ENCODE data around the gene STAG1.
"Not testable (repeated sequence)": the region's sequence is repeated elsewhere in the genome, so short reads cannot be mapped to it uniquely, and the experiment has no call there.

STAG1 gene

DNA sequence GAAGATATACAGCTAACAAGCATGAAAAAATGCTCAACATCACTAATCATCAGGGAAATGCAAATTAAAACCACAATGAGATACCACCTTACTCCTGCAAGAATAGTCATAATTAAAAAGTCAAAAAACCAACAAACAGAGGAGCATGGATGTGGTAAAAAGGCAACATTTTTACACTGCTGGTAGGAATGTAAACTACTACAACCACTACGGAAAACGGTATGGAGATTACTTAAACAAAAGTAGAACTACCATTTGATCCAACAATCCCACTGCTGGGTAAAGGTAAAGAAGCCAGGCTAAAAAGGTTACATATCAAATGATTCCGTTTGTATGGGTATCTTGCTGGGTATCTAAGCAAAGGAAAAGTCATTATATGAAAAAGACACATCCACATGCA is 53.8 kb downstream of the STAG1 start:
- DNase-seq: no peak

DNA sequence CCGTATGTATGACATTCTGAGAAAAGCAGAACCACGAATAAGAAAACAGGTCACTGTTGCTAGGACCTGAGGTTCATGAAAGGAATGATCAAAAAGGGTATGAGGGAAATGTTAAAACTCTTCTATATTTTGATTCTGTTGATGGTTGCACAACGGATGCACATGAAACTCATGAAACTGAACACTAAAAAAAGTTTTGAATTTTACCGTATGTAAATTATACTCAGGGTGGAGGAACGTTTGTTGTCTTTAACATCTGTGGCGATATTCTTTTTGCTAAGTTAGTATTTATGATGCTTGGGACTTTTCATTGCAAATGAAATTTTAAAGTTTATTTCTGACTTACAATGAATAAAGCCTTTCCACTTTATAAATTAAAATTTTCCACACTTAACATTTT is 55.4 kb downstream of the STAG1 start:
- no peak for DNase-seq

DNA sequence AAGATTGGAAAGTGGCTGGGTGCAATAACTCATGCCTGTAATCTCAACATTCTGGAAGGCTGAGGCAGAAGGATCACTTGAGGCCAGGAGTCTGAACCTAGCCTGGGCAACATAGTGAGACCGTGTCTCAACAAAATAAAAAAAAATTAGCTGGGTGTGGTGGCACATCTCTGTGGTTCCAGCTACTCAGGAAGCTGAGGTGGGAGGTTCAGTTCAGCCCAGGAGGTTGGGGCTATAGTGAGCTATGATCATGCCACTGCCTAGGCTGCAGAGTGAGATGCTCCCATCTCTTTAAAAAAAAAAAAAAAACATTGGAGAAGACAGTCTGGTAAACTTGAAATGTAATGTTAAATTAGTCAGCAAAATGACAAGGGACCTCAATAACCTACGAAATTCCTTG is 57.9 kb downstream of the STAG1 start:
- DNase-seq: no peak

DNA sequence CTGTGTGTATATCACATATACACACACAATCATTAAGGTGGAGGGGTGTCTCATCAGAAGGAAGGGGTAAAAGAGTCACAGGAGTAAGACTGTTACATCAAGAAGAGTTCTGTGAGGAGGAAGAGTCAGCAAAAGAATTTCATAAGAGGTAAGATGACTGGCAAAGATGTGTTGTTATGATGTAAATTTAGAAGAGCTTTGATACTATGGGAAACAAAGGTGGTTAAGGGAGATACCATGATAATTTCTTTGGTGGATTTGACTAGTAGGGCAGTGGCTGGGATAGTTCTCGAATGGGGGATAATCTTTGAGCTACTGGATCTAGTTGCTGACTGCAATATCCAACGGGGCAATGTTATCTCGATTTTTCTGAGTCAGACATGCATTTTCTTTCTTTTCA is 61.6 kb downstream of the STAG1 start:
- DNase-seq: no peak

DNA sequence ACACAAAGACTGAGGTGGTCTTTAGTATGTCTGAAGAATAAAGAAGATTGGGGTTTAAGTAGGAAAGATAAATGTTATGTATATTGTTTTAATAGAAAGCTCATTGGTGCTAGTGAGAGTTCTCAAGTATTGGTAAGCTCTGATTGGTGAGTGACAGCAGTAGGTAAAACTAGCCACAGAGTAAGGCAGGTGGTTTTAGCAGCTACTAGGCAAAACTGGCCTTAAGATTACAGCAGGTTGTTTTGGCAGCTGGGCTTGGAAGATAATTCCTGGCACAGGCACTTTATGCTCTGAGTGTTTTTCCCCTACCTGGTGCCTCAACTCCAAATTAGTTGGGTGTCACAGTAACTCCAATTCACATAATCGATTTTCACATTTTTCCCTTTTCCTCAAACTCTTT is 66.3 kb downstream of the STAG1 start:
- DNase-seq: no peak

DNA sequence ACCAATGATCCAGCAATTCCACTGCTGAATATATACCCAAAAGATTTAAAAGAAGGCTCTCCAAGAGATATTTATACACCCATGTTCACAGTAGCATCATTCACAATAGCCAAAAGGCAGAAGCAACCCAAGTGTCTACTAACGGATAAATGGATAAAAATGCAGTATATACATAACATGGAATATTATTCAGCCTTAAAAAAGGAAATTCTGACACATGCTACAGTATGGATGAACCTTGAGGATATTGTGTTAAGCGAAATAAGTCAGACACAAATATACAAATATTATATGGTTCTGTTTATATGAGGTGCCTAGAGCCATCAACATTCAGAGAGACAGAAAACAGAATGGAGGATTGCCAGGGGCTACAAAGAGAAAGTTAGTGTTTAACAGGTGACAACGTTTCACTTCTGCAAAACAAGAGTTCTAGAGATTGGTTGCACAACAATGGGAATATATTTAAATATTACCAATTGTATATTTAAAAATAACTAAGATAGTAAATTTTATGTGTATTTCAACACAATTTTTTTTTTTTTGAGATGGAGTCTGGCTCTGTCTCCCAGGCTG is 69.4 kb downstream of the STAG1 start:
- no peak for DNase-seq

DNA sequence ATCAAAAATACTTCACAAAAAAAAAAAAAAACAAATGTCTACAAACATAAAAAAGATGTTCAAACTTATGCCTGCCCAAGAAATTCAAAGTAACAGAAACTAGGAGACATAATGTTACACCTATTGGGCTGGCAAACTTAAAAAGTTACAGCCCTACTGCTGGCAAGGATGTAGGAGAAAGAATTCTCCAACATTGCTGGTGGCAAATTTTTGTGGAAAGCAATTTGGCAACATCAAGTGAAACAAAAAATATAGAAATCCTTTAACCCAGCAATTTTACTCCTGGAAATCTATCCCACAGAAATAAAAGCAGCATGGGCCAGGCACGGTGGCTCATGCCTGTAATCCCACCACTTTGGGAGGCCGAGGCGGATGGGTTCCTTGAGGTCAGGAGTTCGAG is 73.2 kb downstream of the STAG1 start:
- no peak for DNase-seq

DNA sequence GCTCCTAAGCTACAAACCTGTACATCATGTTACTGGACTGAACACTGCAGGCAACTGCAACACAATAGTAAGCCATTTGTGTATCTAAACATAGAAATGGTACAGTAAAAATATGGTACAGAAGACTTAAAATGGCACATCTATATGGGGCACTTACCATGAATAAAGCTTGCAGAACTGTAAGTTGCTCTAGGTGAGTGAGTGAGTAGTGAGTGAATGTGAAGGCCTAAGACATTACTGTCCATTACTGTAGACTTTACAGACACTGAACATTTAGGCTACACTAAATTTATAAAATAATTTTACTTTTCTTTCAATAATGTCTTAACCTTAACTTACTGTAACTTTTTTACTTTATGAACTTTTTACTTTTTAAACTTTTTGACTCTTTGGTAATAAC is 76.2 kb downstream of the STAG1 start:
- no peak for DNase-seq

DNA sequence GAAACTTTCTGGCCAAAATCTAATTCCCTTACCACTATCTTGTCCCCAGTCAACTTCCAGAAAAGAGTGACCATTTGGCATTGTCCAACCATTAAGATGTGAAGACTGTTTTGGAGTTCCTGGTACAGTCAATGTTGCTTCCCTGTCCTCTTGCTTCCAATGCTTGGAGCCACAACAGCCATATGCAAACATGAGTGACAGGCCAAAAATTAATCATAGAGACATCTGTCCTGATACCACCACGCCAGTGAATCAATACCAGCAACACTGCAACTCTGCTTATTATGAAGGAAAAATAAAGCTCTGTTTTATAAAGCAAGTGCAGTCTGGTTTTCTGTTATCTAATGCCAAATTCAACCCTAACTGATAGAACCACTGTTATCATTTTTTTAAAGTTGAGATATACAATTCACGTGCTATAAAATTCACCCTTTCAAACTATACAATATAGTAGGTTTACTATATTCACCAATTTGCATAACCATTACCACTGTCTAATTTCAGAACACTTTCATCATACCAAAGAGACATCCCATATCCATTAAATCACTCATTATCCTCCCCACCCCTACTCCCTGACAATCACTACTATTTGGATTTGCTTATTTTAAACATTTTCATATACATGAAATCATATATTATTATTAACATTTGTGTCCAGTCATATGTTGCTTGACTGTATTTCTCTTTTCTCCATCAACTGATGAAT is 76.9 kb downstream of the STAG1 start:
- no peak for DNase-seq

DNA sequence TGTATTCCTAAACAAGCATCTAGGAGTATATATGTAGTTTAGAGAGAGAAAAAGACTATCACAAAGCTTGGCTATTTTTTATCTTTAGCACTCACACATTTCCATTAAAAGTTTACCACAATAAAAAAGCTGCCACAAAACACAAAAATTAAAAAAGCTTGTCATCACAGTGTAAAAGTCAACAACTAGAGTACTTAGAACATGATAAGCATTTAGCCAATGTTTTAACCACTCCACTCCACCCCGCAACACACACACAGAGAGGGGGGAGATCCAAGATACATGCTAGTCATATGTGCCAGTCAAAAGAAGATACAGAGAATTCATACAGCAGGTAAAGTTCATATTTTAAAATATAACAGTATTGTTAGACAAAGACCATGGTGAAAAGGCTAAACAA is 79.7 kb downstream of the STAG1 start:
- no peak for DNase-seq

DNA sequence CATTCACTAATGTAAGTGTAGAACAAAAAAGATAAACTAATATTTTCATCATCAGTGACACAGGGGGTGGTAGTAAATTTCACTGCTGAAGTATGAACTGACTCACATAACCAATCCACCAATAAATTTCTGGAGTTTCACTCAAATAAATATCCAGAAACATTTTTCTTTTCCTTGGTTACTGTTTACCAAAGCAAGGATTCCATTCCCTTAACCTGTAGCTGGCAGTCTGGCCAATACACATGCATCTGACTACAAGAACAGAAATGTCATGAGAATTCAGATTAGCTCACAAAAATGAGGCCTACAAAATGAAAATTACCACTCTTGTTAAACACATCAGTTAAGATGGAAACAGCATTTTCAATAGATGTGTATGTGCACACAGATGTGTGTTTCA is 80.3 kb downstream of the STAG1 start:
- DNase-seq: no peak

DNA sequence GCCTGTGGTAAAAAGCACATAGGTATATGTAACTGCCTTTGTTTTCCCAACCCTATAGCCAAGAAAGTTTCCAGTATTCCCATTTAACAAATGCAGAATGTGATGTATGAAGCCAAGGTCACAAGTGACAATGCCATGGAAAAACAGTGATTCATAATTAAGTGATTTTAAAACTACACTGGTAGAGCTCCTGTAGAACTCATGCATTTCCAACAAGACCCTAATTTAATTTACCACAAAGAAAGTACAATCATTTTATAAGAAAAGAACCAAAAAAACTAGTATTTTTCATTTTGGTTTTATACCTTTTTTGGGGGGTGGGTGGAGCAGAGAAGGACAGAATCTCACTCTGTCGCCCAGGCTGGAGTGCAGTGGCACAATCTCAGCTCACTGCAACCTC is 82.0 kb downstream of the STAG1 start:
- DNase-seq: no peak

DNA sequence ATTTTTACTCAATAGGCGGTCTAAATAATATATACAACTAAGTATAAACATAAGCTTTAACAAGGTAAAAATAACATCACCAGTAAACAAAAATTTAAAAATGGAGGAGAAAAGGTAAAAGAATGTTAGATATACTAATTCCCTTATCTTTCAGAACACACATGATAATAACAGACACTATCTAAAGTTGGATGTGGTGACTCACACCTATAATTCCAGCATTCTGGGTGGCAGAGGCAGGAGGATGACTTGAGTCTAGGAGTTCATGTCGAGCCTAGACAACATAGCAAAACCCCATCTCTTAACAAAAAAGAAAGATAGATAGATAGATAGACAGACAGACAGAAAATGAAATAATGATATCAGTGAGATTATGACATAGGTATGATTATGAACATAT is 85.1 kb downstream of the STAG1 start:
- DNase-seq: no peak

DNA sequence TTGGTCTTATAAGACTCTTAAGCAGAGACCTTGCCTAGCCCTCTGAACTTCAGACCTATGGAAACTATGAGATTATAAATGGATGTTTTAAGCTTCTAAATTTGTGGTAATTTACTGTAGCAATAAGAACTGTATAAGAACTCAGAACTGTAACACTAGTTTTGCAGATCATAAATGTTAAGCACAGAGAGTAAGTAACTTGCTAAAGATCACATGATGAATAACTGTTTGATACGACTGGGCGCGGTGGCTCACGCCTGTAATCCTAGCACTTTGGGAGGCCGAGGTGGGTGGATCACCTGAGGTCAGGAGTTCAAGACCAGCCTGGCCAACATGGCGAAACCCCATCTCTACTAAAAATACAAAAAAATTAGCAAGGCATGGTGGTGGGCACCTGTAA is 85.9 kb downstream of the STAG1 start:
- not testable (repeated sequence) for DNase-seq

DNA sequence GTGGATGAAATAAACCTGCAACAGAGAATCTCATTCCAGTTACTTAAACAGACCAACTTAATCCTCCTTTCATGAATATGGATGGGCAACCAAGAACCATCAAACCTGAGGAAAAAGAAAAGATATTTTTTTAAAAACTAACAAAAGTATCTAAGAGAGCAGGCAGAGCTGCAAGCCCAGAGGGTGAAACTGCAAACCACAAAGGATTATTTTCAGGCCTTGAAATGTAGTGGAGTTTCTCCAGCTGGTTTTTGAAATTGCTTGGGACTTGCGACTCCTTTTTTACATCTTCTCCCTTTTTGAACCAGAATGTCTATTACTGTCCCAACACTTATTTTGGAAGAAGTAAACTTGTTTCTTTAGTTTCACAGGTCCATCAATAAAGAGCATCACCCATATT is 87.4 kb downstream of the STAG1 start:
- DNase-seq: no peak

DNA sequence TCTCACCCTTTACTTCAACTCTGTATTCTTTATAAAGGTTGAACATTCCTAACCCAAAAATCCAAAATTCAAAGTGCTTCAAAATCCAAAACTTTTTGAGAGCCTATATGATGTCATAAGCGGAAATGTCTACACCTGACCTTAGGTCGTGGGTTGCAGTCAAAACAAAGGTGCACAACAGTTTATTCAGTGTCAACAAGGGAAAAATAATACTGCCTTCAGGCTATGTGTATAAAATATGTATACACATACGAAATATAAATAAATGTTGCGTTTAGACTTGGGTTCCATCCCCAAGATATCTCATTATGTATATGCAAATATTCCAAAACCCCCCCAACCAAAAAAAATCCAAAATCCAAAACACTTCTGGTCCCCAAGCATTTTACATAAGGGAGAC is 90.9 kb downstream of the STAG1 start:
- DNase-seq: no peak

DNA sequence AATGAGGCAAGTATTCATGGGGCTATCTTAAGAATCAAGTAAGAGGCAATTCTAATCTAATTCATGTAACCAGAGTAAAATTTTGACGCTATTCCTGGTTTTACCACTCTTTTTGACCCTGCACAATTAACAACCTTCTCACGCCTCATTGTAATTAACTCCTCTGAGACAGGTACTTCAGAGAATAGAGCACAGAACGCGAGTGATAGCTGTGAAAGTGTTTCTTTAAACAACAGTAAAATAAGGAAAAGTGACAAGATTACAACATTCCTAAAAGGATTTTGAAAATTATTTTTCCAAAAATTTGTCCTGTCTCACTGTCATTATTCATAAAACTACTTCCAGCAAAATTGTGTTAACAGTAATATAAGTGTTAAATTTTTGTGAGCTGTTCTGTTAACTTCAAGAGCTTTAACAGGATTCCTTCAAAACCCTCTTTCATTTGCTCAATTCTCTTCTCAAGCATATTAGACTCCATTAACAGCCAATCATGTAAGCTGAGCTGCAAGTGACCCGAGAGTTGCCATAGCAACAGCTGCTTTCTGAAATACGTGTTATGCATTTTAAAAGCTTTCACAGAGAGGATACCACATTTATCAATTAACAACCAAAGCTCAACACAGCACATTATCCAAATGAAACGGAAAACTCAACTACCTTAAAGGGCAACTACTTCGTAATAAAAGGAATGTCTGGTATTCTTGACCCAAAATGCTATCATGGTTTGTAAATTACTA is 93.1 kb downstream of the STAG1 start:
- no peak for DNase-seq

DNA sequence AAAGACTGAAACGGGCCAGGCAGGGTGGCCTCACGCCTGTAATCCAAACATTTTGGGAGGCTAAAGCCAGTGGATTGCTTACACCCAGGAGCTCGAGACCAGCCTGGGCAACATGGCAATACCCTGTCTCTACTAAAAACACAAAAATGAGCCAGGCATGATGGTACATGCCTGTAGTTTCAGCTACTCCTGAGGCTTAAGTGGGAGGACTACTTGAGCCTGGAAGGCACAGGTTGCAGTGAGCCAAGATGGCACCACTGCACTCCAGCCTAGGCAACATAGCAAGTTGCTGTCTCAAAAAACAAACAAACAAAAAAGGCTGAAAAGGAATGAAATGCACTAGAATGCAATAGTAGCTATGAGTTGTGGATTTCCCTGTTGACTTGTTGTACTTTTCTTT is 94.7 kb downstream of the STAG1 start:
- no peak for DNase-seq

DNA sequence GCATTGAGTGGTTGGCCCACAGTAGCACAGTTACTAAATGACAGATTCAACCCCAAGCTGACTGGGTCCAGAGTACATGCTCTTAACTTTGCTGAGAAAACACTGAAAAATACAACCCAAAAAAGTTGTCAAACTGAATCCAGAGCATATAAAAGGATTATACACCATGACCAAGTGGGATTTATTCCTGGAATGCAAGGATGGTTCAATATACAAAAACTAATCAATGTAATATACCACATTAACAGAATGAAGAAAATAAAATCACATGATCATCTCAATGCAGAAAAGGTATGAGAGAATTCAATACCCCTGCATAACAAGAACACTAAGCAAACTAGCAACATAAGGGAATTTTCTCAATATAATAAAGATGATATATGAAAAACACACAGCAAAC is 98.5 kb downstream of the STAG1 start:
- DNase-seq: no peak

DNA sequence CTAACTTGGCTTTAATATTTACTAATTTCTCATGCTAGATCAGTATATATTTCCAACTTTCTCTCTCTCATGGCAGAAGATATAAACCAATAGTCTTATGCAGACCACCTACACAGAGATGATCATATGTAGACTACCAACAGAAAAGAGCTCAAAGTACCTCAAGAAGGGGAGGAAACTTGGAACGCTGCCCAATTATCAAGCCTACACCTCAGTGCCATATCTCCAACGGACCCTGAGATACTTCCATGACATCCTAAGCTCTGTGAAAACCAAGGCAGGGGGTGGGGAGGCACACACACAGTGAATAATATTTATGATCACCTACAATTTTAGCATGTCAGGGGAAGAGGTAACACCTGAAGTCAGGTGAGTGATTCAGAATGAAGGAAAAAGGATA is 100.6 kb downstream of the STAG1 start:
- DNase-seq: no peak

DNA sequence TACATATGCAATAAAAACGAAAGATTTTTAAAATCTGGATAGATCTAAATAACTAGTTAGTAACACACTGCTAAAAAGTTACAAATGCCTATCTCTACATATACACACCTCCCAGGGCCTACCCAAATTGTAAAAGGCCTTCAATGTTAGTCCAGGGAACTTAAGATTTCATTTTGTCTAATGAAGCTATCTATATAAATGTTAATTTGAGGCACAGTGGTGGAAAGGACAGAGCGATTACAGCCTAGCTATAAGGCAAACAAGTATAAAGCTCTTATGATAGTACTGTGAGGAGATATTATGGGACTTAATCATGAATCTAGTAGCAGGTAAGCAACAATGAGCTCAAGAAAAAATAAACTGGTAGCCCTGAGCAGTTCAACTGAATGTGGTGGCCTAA is 101.7 kb downstream of the STAG1 start:
- no peak for DNase-seq

DNA sequence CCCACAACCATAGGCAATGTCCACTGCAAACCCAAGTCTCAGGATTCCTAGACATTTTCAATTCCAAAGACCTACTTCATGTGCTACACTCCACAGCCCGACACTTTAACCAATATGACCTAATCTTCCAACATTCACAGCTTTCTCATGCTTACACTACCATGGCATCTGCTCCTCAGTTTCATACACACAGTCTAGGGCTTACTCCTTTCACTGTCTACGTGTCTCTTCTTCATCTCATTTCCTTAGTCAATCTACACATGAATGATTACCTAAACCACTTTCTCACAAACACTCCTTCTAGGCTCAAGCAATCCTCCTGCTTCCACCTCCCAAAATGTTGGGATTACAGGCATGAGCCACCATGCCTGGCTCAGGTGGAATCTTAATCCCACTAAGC is 106.3 kb downstream of the STAG1 start:
- no peak for DNase-seq

DNA sequence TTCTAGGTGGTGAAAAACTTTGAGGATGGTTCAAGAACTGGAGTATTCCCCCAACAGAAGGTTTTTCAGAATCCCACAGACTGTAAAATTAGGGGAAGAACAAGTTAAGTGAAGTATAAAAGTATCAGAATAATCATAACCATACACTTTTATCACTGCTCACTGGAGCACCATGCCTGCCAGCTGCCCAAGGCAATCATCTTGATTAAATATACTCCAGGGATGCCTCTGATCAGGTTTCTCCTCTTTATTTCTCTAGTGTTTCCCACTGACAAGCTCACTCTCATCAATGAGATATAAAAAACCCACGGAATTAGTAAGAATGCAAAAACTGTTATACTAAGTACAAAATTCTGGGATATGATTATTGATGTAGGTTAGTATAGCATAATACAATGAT is 108.0 kb downstream of the STAG1 start:
- no peak for DNase-seq

DNA sequence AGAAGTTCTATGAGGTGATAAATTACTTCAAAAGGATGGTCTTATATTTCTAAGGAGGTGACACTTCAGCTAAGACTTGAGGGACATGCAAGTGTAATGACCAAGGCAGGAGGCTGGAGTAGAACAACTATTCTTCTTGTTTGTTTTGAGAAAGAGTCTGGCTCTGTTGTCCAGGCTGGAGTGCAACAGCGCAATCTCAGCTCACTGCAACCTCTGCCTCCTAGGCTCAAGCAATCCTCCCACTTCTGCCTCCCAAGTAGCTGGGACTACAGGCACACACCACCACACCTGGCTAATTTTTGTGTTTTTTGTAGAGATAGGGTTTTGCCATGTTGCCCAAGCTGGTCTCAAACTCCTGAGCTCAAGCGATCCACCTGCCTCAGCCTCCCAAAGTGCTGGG is 108.8 kb downstream of the STAG1 start:
- DNase-seq: not testable (repeated sequence)

DNA sequence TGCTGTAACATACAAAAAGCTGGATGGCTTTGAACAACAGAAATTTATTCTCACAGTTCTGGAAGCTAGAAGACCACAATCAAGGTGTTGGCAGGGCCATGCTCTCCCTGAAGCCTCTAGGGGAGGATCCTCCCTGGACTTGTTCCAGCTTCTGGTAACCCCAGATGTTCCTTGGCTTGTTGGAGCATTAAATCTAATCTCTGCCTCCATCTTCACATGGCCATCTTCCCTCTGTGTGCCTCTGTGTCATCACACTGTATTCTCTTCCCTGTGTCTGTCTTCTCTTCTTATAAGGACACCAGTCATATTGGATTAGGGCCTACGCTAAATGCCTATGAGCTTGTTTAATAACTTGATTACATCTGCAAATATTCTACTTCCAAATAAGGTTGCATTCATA is 109.5 kb downstream of the STAG1 start:
- DNase-seq: no peak

Measured in NCI-H1694 (cell line).